ENCODE data around the gene EDIL3.

DNA sequence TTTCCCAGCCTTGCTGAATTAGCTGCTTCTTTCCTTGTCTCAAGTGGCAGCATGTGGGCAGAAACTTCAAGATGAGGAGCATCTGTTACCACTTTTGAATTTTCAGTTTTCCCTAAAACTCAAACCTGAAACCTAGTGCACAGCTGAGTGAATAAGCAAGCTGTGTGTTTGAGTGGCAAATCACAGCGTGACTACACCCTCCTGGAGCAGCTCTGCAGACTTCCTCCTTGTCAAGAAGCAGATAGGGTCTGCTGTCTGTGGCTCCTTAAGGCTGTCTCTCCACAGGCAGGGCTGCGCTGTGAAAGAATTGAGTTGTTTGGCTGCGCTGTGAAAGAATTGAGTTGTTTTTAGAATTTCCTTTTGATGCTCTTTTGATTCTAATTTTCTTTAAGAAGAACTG, 484.4 kb downstream of the EDIL3 start:
- TF ChIP-seq, protein P1, sequence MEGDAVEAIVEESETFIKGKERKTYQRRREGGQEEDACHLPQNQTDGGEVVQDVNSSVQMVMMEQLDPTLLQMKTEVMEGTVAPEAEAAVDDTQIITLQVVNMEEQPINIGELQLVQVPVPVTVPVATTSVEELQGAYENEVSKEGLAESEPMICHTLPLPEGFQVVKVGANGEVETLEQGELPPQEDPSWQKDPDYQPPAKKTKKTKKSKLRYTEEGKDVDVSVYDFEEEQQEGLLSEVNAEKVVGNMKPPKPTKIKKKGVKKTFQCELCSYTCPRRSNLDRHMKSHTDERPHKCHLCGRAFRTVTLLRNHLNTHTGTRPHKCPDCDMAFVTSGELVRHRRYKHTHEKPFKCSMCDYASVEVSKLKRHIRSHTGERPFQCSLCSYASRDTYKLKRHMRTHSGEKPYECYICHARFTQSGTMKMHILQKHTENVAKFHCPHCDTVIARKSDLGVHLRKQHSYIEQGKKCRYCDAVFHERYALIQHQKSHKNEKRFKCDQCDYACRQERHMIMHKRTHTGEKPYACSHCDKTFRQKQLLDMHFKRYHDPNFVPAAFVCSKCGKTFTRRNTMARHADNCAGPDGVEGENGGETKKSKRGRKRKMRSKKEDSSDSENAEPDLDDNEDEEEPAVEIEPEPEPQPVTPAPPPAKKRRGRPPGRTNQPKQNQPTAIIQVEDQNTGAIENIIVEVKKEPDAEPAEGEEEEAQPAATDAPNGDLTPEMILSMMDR (IDR thresholded peaks at IDR 0.05; ENCODE audit: low read length) = no peak
- no peak for TF ChIP-seq EZH2 (IDR thresholded peaks at IDR 0.05; ENCODE audit: borderline replicate concordance, low read length)

Measured in OCI-LY1 (cell line).